ENCODE measurements around the gene CDO1. TPM values are rescaled to one million over a fixed set of nuclear protein-coding genes. Genes with fewer than 3 reads are reported as not detected.

Gene CDO1
- 0.59 and 1.7 TPM in 2 replicates for total RNA-seq

GRCh38 chr5:115816226-115817081, at the start of gene CDO1:
CDO1 (minus strand) TSS chr5:115816659; CDS start chr5:115816397, 262 bp downstream.

DNA sequence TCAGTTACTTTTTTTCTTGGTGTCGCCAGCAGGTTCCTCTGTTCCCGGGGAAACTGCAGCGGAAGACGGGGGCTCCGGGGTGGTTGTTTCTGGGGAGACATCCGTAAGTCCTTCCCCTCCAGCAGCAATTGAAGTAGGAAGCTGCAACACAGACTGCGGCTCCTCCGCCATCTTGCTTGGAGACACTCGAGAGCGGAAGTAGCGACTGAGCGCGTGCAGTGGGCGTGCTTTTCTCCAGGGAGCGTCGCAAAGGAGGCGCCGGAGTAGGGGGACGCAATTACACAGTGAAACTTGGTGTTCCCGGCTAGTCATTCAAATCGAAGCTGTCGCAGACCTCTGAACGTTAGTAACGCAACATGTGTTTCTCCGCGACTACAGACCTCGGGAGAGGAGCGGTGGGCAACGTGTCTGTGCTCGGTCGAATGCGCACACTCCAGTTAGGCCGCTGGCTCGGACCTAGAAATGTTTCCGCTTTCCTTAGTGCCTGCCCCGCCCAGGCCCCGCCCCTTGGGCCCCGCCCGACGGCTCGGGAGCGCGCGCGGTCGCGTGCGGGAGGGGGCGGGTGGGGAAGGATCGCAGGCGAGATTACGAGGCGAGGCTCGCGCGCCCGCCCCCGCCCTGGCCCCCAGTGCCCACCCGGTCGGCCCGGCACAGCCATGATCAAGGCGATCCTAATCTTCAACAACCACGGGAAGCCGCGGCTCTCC, 25.1 kb upstream of the CDO1 start, which contains the start of the genes AP3S1 and ATG12:
AP3S1 (plus strand) TSS at position 554 of the 707 bp plus-strand sequence; CDS start at position 657, 103 bp downstream.
ATG12 (minus strand) TSS at position 184 of the 707 bp plus-strand sequence; CDS start at position 171, 13 bp downstream.

Other genes with a start within 250 kb of the CDO1 start
- 5.0 and 5.6 TPM in 2 replicates for gene TICAM2, start 214.2 kb downstream of the CDO1 start, total RNA-seq
- 212 and 279 TPM in 2 replicates for gene TMED7, start 190.6 kb downstream of the CDO1 start, total RNA-seq
- gene ATG12, start 24.9 kb upstream of the CDO1 start, total RNA-seq: 78.4 and 92.7 TPM in 2 replicates
- 89.2 and 113 TPM in 2 replicates for gene AP3S1, start 25.3 kb upstream of the CDO1 start, total RNA-seq
- gene LVRN, start 145.8 kb upstream of the CDO1 start, total RNA-seq: 0.51 and 0.59 TPM in 2 replicates
- gene ARL14EPL, start 215.8 kb upstream of the CDO1 start, total RNA-seq: not detected in 2 replicates

Measured in smooth muscle cell of the umbilical artery (primary cell).